Measurements from ENCODE around the gene NENF. TPM values are rescaled to one million over a fixed set of nuclear protein-coding genes. Genes with fewer than 3 reads are reported as not detected.

NENF gene
- total and polyA plus RNA-seq, 2 donors (not counting 1 experiment from before 2014, with no cell fraction given): 33.3 to 58.1 TPM

- no peak overlapping the region for H3K27ac ChIP-seq (ENCODE audit: insufficient read depth, low read length)
These were observed 58.7 kb downstream of the NENF start for GRCh38 chr1:212491454-212491853.

More at GRCh38 chr1:212491454-212491853, 58.7 kb downstream of the NENF start:
- H3K4me3 ChIP-seq (replicated peaks in 1 of 4; ENCODE audit: control extremely low read depth in 1 of 4, insufficient read depth in 1 of 4, low read depth in 3 of 4, low read length in 4 of 4): no peak overlapping the region
- H4K20me1 ChIP-seq (ENCODE audit: control insufficient read depth, extremely low read depth, insufficient read depth, low read length): no peaks in the 10 kb centered on the region
- H3K4me2 ChIP-seq (ENCODE audit: extremely low read depth, insufficient read depth, low read length): no peak overlapping the region
- TF ChIP-seq EZH2 (IDR thresholded peaks at IDR 0.05; ENCODE audit: low read length, missing control alignments) (no peak), CTCF (conservative IDR thresholded peaks at IDR 0.05 in 1 of 2, IDR thresholded peaks at IDR 0.05 in 1 of 2; ENCODE audit: low read depth in 1 of 2, low read length in 2 of 2) (no peak)
- peaks cover 9% of the 10 kb centered on the region for H3K27me3 ChIP-seq (ENCODE audit: control insufficient read depth, insufficient read depth, low read length)
- no peak overlapping the region for H2AFZ ChIP-seq (ENCODE audit: low read length)
- H3K4me1 ChIP-seq (ENCODE audit: control insufficient read depth, extremely low read depth, insufficient read depth, low read length): no peaks in the 10 kb centered on the region
- no peaks in the 10 kb centered on the region for H3K9me3 ChIP-seq (ENCODE audit: control insufficient read depth, insufficient read depth, low read depth, low read length)
- no peak for DNase-seq (ENCODE audit: low read depth in 2 of 2)
- no peak overlapping the region for H3K9ac ChIP-seq (ENCODE audit: insufficient read depth, low read length)
- H3K79me2 ChIP-seq (ENCODE audit: control insufficient read depth, insufficient read depth, low read length): no peaks in the 10 kb centered on the region
- H3K36me3 ChIP-seq (ENCODE audit: control insufficient read depth, insufficient read depth, low read length): no peaks in the 10 kb centered on the region

Other genes with a start within 250 kb of the NENF start
- 25.9 and 35.2 TPM in 2 replicates for gene PPP2R5A, start 147.5 kb upstream of the NENF start, total RNA-seq
- 21.2 and 22.6 TPM in 2 replicates for gene PPP2R5A, start 147.5 kb upstream of the NENF start, polyA plus RNA-seq
- 9.0 and 16.0 TPM in 2 replicates for gene PACC1, start 18.0 kb upstream of the NENF start, total RNA-seq
- gene PACC1, start 18.0 kb upstream of the NENF start, polyA plus RNA-seq: 5.7 and 8.4 TPM in 2 replicates
- 14.1 and 35.7 TPM in 2 replicates for gene ATF3, start 175.8 kb downstream of the NENF start, total RNA-seq
- 12.4 and 33.8 TPM in 2 replicates for gene ATF3, start 175.8 kb downstream of the NENF start, polyA plus RNA-seq